ENCODE data around the gene PSKH1. TPM values are rescaled to one million over a fixed set of nuclear protein-coding genes. Genes with fewer than 3 reads are reported as not detected.

The PSKH1 gene
- total and polyA plus RNA-seq, 9 of the 15 experiments (the other 6 are each of a cell fraction or from before 2014, with no cell fraction given), result 0.96 to 20.9 (median 9.4) TPM

DNA sequence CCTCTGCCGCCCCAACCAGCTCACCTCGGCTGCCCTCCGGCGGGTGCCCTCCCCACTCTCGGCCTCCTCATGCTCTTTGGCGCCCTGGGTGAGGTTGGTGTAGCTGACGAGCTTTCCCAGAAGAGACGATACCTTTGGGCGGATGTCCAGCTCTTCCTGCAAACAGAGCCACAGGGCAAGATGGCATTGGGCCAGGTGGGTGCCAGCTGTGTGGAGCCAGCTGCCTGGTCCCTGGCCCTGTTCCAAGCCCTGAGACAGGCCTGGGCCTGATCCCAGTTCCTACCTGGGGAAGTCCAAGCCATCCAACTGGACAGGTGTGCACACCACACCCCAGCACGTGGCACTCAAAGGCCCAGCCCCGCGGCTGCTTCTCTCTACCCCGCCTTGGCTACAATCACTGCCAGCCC is 68.5 kb downstream of the PSKH1 start:
- peaks cover 18% of the 10 kb centered on the region for H4K20me1 ChIP-seq (replicated peaks; ENCODE audit: control insufficient read depth, insufficient read depth, low read length)
- in situ Hi-C loops (cut with MboI), result no loop called here
- no peak for DNase-seq (ENCODE audit: extremely low read depth in 1 of 4, low spot score in 3 of 4)
- no peaks in the 10 kb centered on the region for H3K9me3 ChIP-seq (replicated peaks; ENCODE audit: control insufficient read depth, insufficient read depth, low read depth, low read length)
- peaks cover 7% of the 10 kb centered on the region; the same call in 2 of the 3 replicates for H3K79me2 ChIP-seq (ENCODE audit: control insufficient read depth, insufficient read depth, low read length)
- H3K27me3 ChIP-seq (ENCODE audit: control insufficient read depth in 2 of 2, insufficient read depth in 2 of 2, low read length in 2 of 2), result no peaks in the 10 kb centered on the region
- H2AFZ ChIP-seq (ENCODE audit: low read depth, low read length), result no peak overlapping the region
- WGBS (ENCODE audit: insufficient coverage, low coverage, missing lambda C conversion rate), result 95% methylated on average over 9 of the region's 13 CpGs
- H3K9ac ChIP-seq (ENCODE audit: insufficient read depth in 1 of 2, low read depth in 2 of 2, low read length in 2 of 2), result 0 out of 4 replicates have a peak overlapping the region, but pooled peaks of 1 of the 2 experiments have one; percentile 24
- CTCF ChIA-PET (ENCODE audit: low intra/inter-chr PET ratio), result no interaction called here
- peaks cover 14 to 38% of the 10 kb centered on the region in 2 experiments; a peak in 4 of 5 replicates for H3K4me1 ChIP-seq (replicated peaks in 1 of 2; ENCODE audit: control insufficient read depth in 2 of 2, insufficient read depth in 2 of 2, low read length in 2 of 2)
- POLR2A ChIA-PET, result no interaction called here
- H3K36me3 ChIP-seq (ENCODE audit: control insufficient read depth, insufficient read depth, low read length), result peaks cover 73% of the 10 kb centered on the region; the same call in 2 of the 3 replicates
- no TSS peak for BruUV-seq (replicated peaks)
- H3K9me1 ChIP-seq (ENCODE audit: control insufficient read depth, insufficient read depth, low read length), result peaks cover 9% of the 10 kb centered on the region
- no peak overlapping the region for H3K27ac ChIP-seq (ENCODE audit: extremely low read depth, low read depth, low read length)
- H3K4me3 ChIP-seq, result no peak overlapping the region
- no peak for FAIRE-seq
- ATAC-seq, result no peak
- no peak overlapping the region for H3K4me2 ChIP-seq (ENCODE audit: insufficient read depth, low read length)
- intact Hi-C loops (cut with micrococcal nuclease), result no loop called here
- TF ChIP-seq RBFOX2 (IDR thresholded peaks at IDR 0.05; ENCODE audit: low read depth, low read length) (peak; percentile 9; the same call in 1 of the 2 replicates), STAT5A (IDR thresholded peaks at IDR 0.05; ENCODE audit: borderline replicate concordance, low read length) (no peak), NUFIP1 (IDR thresholded peaks at IDR 0.05; ENCODE audit: partially characterized antibody) (no peak), POLR2G (IDR thresholded peaks at IDR 0.05; ENCODE audit: low read depth, low read length) (0 out of 2 replicates have a peak, but pooled peaks have one; percentile 34), NFIC (IDR thresholded peaks at IDR 0.05) (peak; percentile 52)

DNA sequence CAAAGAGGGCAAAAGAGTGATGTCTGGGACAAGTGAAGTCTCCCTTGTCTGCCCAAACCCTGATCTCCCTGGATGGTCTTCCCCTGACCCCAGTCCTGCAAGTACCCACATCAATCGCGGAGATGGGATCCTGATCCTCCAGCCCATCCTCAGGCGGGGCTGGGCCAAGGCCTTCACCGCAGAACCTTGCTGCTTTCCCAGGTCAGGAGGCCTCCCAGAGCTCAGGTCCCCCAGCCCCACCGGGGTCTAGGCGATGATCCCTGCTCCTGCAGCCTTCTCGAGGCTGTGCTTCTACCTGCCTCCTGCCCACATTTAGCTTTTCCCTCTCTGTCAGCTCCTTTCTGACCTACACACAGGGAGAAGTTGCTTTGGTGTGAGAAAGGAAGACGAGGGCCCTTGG is 69.1 kb downstream of the PSKH1 start:
- POLR2A ChIA-PET, result interaction anchor here (0.7 to 1.5 kb wide), 3 partner anchors 13 to 38 kb away, joined by 3 to 5 read pairs (median 3); partner anchors contain the start of gene PSMB10
- ATAC-seq, result no peak
- H3K27ac ChIP-seq (ENCODE audit: extremely low read depth, low read depth, low read length), result no peak overlapping the region
- H3K79me2 ChIP-seq (ENCODE audit: control insufficient read depth, insufficient read depth, low read length), result peaks cover 13% of the 10 kb centered on the region
- H3K9ac ChIP-seq (ENCODE audit: insufficient read depth in 1 of 2, low read depth in 2 of 2, low read length in 2 of 2), result 0 out of 4 replicates have a peak overlapping the region, but pooled peaks of 1 of the 2 experiments have one; percentile 0
- no peak for DNase-seq (ENCODE audit: extremely low read depth in 1 of 4, low spot score in 3 of 4)
- CTCF ChIA-PET (ENCODE audit: low intra/inter-chr PET ratio), result no interaction called here
- peaks cover 24% of the 10 kb centered on the region for H4K20me1 ChIP-seq (replicated peaks; ENCODE audit: control insufficient read depth, insufficient read depth, low read length)
- FAIRE-seq, result no peak
- 98% methylated on average over 6 of the region's 8 CpGs for WGBS (ENCODE audit: insufficient coverage, low coverage, missing lambda C conversion rate)
- no TSS peak for BruUV-seq (replicated peaks)
- intact Hi-C loops (cut with micrococcal nuclease) (no loop called here), in situ Hi-C loops (cut with MboI) (no loop called here)
- no peak overlapping the region for H3K4me3 ChIP-seq
- no peak overlapping the region for H3K4me2 ChIP-seq (ENCODE audit: insufficient read depth, low read length)
- no peaks in the 10 kb centered on the region for H3K27me3 ChIP-seq (ENCODE audit: control insufficient read depth in 2 of 2, insufficient read depth in 2 of 2, low read length in 2 of 2)
- H3K9me1 ChIP-seq (ENCODE audit: control insufficient read depth, insufficient read depth, low read length), result peaks cover 13% of the 10 kb centered on the region
- H3K4me1 ChIP-seq (replicated peaks in 1 of 2; ENCODE audit: control insufficient read depth in 2 of 2, insufficient read depth in 2 of 2, low read length in 2 of 2), result peaks cover 20 to 44% of the 10 kb centered on the region in 2 experiments; a peak in 4 of 5 replicates
- H3K36me3 ChIP-seq (ENCODE audit: control insufficient read depth, insufficient read depth, low read length), result peaks cover 77% of the 10 kb centered on the region; the same call in 2 of the 3 replicates
- H2AFZ ChIP-seq (ENCODE audit: low read depth, low read length), result no peak overlapping the region
- no peaks in the 10 kb centered on the region for H3K9me3 ChIP-seq (replicated peaks; ENCODE audit: control insufficient read depth, insufficient read depth, low read depth, low read length)
- TF ChIP-seq, protein P1, sequence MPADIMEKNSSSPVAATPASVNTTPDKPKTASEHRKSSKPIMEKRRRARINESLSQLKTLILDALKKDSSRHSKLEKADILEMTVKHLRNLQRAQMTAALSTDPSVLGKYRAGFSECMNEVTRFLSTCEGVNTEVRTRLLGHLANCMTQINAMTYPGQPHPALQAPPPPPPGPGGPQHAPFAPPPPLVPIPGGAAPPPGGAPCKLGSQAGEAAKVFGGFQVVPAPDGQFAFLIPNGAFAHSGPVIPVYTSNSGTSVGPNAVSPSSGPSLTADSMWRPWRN (IDR thresholded peaks at IDR 0.05; ENCODE audit: low read depth), result no peak
- no peak for TF ChIP-seq ZBTB1 (CRISPR knock-in tag; IDR thresholded peaks at IDR 0.05; ENCODE audit: borderline replicate concordance, low read depth)
- no peak for TF ChIP-seq MEF2A (IDR thresholded peaks at IDR 0.05; ENCODE audit: control insufficient read depth, low read depth, low read length)
- TF ChIP-seq MBD2 (IDR thresholded peaks at IDR 0.05; ENCODE audit: borderline replicate concordance, low read depth), result no peak
- no peak for TF ChIP-seq TCF7L2 (IDR thresholded peaks at IDR 0.05; ENCODE audit: low read depth, low read length)
- TF ChIP-seq ARID1B (IDR thresholded peaks at IDR 0.05), result no peak
- no peak for TF ChIP-seq CBX8 (IDR thresholded peaks at IDR 0.05; ENCODE audit: borderline replicate concordance, extremely low read depth, low read depth, low read length, poor library complexity, severe bottlenecking)
- TF ChIP-seq, protein P2, sequence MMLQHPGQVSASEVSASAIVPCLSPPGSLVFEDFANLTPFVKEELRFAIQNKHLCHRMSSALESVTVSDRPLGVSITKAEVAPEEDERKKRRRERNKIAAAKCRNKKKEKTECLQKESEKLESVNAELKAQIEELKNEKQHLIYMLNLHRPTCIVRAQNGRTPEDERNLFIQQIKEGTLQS (IDR thresholded peaks at IDR 0.05), result no peak
- TF ChIP-seq, protein P2 (CRISPR knock-in tag; conservative IDR thresholded peaks at IDR 0.05), result no peak
- no peak for TF ChIP-seq CC2D1A (IDR thresholded peaks at IDR 0.05)
